WERI-Rb-1 (cell line): ENCODE results near the gene IFRD1.

Experiments used
- DNase-seq: peaks from one replicate; pipeline ENCODE4 v3.0.0-alpha.2; 2020
- H3K27ac ChIP-seq: fragments of 250-450 bp; sonication (Bioruptor Pico); 2 replicates; pipeline ENCODE4 v1.5.1; 2020; ENCODE audit warnings: mild to moderate bottlenecking, moderate library complexity
- H3K27me3 ChIP-seq: fragments of 250-450 bp; sonication (Bioruptor Pico); 2 replicates; pipeline ENCODE4 v1.5.1; 2021; ENCODE audit warnings: mild to moderate bottlenecking, low read depth, moderate library complexity; ENCODE audit not compliant: insufficient read depth, severe bottlenecking
- H3K36me3 ChIP-seq: fragments of 250-450 bp; sonication (Bioruptor Pico); 2 replicates; pipeline ENCODE4 v1.5.1; 2020; ENCODE audit warnings: mild to moderate bottlenecking, moderate library complexity
- H3K4me3 ChIP-seq: 2 replicates; pipeline ENCODE4 v1.5.1; 2011; ENCODE audit warnings: low read depth, mild to moderate bottlenecking, control low read depth, low read length
- H3K9me3 ChIP-seq: fragments of 250-450 bp; sonication (Bioruptor Pico); 2 replicates; pipeline ENCODE4 v1.5.1; 2021; ENCODE audit warnings: mild to moderate bottlenecking, moderate library complexity; ENCODE audit not compliant: severe bottlenecking
- CTCF ChIP-seq: IDR thresholded peaks from 2 replicates; pipeline ENCODE4 v1.5.1; 2011; ENCODE audit warnings: low read depth, mild to moderate bottlenecking, control low read depth, inconsistent platforms, low read length

The IFRD1 gene

DNA sequence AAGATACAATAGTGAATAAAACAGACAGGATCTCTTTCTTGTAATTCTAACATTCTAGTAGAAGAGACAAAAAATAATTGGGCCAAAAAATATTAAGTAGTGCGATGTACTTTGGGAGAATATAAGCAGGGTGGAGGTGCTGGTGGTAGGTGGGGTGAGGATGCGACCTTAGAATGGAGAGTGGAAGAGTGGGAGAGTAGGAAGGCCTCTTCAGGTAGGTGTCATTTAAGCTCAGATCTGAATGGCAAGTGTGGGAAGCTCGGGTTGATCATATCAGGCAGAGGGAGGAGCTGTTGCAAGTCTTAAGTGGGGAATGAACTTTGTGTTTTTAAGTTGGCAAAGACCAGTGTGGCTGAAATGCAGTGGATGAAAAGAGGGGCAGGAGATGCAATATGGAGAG is 3.8 kb upstream of the IFRD1 start:
- no peaks in the 10 kb centered on the region for H3K9me3 ChIP-seq
- no peak for TF ChIP-seq CTCF
- peaks cover 8% of the 10 kb centered on the region for H3K36me3 ChIP-seq
- H3K4me3 ChIP-seq, result no peak overlapping the region
- DNase-seq, result no peak
- H3K27me3 ChIP-seq, result no peaks in the 10 kb centered on the region
- no peak overlapping the region for H3K27ac ChIP-seq

- Histone ChIP-seq H3K9me3 (no peaks in the 10 kb centered on the region), H3K27me3 (no peaks in the 10 kb centered on the region), H3K4me3 (no peak overlapping the region), H3K27ac (no peak overlapping the region), H3K36me3 (peaks cover 9% of the 10 kb centered on the region)
- TF ChIP-seq CTCF, result no peak
- DNase-seq, result no peak
These were observed 2.9 kb upstream of the IFRD1 start for GRCh38 chr7:112447406-112447805.

DNA sequence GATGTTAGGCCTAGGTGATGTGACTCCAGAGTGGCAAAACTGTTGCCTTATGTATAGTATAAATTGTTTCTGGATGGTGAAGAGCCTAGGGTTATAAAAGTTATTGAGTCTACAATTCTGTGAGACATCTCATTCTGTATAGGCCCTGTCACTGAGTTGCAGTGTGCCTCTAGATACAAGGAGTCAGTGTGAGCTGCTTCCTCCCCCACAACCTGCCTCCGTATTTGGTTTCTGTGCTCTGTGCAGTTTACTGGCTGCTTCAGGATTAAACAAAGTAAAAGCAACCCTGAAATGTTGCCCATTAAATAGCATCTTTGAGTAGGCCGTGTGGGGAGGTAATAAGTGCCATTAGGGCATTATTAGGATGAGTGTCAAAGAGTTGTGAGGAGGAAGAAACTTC is 1.9 kb upstream of the IFRD1 start:
- no peak overlapping the region for H3K4me3 ChIP-seq
- DNase-seq, result no peak
- H3K36me3 ChIP-seq, result peaks cover 11% of the 10 kb centered on the region
- no peak for TF ChIP-seq CTCF
- no peaks in the 10 kb centered on the region for H3K27me3 ChIP-seq
- no peak overlapping the region for H3K27ac ChIP-seq
- H3K9me3 ChIP-seq, result no peaks in the 10 kb centered on the region

- Histone ChIP-seq H3K36me3 (peaks cover 11% of the 10 kb centered on the region), H3K27me3 (no peaks in the 10 kb centered on the region), H3K9me3 (no peaks in the 10 kb centered on the region), H3K27ac (no peak overlapping the region), H3K4me3 (no peak overlapping the region)
- TF ChIP-seq CTCF, result no peak
- no peak for DNase-seq
These were observed 1.4 kb upstream of the IFRD1 start for GRCh38 chr7:112448891-112449290.

DNA sequence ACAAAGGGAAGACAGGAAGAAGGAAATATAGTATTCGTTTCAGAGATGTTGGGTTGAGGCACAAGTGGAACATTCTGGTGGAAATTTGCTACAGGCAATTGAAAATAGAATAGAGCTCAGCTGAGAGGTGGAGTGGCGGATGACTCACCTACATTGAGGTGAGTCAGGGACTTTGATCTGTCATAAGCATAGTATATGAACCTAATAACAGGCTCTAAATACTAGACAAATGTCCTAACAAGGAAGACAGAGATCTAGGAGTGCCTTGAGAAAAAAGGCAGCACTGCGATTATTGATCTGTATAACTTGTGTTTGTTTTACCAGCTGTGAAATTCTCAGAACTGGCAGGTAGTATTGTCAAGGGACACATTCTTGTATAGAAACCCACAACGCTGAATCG is 907 bp upstream of the IFRD1 start:
- Histone ChIP-seq H3K4me3 (peak overlapping the region; percentile 99), H3K9me3 (no peaks in the 10 kb centered on the region), H3K27ac (no peak overlapping the region; the same call in 1 of the 2 replicates), H3K27me3 (no peaks in the 10 kb centered on the region), H3K36me3 (peaks cover 11% of the 10 kb centered on the region)
- TF ChIP-seq CTCF, result no peak
- no peak for DNase-seq
